GM06990 (cell line): ENCODE measurements around the gene KLF3.

Experiments
- DNase-seq: peaks from one replicate; pipeline ENCODE4 v3.0.0-alpha.2; 2011; ENCODE audit not compliant: insufficient read length; ENCODE audit errors: extremely low read depth
- H3K27me3 ChIP-seq: replicated peaks from 2 replicates; pipeline ENCODE4 v1.6.0; 2011; ENCODE audit warnings: low read length; ENCODE audit not compliant: control insufficient read depth, insufficient read depth
- H3K36me3 ChIP-seq: 2 replicates; pipeline ENCODE4 v1.5.1; 2011; ENCODE audit warnings: low read length; ENCODE audit not compliant: control insufficient read depth, insufficient read depth
- H3K4me3 ChIP-seq: replicated peaks from 2 replicates; pipeline ENCODE4 v1.5.1; 2011; ENCODE audit warnings: low read depth, mild to moderate bottlenecking, control low read depth, low read length
- TF ChIP-seq, protein P1 (sequence below): IDR thresholded peaks from 2 replicates; pipeline ENCODE4 v1.5.1; 2011; ENCODE audit warnings: low read length, control low read depth, mild to moderate bottlenecking, inconsistent platforms; ENCODE audit not compliant: insufficient read depth, poor library complexity, severe bottlenecking

The KLF3 gene

DNA sequence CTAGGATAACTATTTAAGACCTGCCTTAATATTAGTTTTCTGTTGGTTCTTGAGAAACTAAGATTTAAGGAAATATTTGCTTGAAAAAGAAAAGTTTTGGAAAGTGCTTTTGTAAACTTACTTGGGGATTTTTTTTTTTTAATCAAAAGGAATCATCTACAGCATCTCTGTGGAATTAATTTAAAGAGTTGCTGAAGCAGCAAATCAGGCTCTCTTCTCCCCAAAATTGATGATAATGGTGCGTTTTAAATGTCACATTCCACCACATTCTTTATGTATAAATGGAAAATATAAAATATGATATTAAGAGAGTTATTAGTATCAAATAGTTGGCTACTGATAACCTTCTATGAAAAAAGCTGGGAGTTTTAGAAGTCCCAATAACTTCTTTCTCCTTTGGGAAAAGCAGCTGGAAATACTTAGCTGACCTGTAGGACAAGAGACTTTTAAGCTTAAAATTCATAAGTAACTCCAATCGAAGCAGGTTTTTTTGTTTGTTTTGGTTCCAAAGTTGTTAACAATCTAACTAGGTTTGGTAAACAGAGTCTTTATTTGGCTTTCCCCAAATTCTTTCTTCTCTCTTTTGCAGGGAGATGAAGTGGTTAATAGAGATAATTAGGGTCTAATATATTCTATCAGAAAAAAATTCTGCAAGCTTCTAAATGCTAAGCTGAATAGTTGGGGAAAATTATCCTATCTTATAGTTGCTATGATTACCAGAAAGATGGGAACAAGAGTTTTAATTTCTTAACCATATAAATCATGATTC is 4.4 kb downstream of the KLF3 start:
- TF ChIP-seq, protein P1, sequence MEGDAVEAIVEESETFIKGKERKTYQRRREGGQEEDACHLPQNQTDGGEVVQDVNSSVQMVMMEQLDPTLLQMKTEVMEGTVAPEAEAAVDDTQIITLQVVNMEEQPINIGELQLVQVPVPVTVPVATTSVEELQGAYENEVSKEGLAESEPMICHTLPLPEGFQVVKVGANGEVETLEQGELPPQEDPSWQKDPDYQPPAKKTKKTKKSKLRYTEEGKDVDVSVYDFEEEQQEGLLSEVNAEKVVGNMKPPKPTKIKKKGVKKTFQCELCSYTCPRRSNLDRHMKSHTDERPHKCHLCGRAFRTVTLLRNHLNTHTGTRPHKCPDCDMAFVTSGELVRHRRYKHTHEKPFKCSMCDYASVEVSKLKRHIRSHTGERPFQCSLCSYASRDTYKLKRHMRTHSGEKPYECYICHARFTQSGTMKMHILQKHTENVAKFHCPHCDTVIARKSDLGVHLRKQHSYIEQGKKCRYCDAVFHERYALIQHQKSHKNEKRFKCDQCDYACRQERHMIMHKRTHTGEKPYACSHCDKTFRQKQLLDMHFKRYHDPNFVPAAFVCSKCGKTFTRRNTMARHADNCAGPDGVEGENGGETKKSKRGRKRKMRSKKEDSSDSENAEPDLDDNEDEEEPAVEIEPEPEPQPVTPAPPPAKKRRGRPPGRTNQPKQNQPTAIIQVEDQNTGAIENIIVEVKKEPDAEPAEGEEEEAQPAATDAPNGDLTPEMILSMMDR: no peak
- no peak overlapping the region for H3K4me3 ChIP-seq
- DNase-seq: no peak
- peaks cover 2% of the 10 kb centered on the region; the same call in 1 of the 2 replicates for H3K27me3 ChIP-seq
- no peaks in the 10 kb centered on the region for H3K36me3 ChIP-seq

DNA sequence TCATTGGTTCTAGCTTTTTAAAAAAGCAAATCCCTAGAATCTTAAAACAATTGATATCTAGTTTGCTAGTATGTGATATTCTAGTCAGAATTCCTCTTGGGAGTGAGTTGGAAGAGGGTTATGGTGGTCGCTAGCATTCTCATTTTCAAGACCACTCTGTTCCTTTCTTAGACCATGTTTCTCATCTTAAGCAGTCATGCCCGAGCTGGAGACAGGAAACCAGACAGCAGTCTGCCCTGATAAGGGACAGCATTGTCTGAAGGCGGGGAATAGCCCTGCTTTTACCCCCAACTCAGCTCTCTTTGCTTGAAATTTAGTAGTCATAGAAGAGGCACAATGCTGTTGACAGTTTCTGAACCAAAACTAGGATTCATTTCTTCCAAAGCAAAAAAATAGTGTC is 5.2 kb downstream of the KLF3 start:
- H3K36me3 ChIP-seq: no peaks in the 10 kb centered on the region
- no peak overlapping the region for H3K4me3 ChIP-seq
- TF ChIP-seq, protein P1: no peak
- no peak for DNase-seq
- peaks cover 2% of the 10 kb centered on the region; the same call in 1 of the 2 replicates for H3K27me3 ChIP-seq

DNA sequence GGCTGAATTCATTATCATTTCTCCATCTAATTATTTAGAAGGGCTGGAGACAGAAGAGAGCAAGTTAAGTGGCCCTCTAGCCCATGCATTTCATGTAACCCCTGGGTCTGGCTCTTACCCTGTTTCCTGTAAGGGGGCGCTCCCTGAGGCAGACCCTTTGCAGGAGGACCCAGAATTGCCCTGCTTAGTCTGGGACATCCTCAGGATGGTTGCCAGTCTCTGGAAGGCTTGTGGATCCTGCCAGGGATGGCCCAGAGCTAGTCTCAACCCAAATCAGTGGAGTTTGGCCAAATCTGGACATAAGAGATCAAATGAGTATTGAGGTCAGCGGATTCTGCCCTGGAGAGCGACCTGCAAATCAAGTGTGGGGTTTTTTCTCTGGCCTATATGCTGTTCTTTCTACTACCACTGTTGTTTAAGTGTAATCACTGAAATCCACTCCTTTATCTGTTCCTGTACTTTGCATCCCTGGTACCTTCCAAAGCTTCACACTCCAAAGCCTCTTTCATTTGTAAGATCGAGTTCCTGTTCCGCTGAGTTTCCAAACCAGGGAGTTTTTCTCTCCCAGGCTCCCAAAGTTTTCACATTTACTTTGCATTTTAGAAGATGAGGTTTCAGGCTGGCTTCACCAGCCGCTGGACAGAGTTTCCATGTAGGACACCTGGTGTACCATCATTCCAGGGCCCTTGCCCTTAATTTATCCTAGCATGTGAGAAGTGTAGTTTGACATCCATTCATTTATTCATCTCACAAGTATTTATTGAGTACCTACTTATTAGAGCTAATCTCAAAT is 6.3 kb downstream of the KLF3 start:
- no peak overlapping the region for H3K4me3 ChIP-seq
- TF ChIP-seq, protein P1: no peak
- DNase-seq: no peak
- H3K36me3 ChIP-seq: no peaks in the 10 kb centered on the region
- no peaks in the 10 kb centered on the region for H3K27me3 ChIP-seq

DNA sequence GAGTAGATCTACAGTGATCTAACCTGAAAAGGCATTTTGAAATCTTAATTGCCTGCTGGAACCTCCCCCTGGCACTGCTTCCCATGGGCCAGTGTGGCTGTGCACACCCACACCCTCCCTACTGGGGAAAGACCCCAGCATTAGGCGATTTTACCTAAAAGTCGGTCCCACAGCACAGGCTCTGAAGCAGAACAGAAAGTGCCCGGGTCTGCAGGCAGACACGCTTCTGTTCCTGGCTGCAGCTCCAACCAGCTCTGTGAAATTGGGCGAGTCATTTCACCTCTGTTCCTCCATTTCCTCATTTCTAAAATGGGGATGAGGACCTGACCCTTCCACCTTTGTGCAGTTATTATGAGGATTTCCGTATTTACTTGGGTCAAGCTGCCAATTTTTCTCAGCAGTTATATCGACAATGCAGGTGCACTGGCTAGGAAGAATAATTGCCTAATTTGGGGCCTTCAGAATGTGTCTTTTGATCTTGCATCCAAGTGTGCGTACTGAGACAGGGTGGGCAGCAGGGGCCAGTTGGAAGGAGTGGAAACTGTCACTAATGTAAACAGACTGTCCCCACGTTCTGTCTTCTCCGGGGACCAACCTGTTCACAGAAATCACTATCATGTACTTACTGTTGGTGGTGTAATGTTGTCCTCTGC is 7.1 kb downstream of the KLF3 start:
- DNase-seq: no peak

DNA sequence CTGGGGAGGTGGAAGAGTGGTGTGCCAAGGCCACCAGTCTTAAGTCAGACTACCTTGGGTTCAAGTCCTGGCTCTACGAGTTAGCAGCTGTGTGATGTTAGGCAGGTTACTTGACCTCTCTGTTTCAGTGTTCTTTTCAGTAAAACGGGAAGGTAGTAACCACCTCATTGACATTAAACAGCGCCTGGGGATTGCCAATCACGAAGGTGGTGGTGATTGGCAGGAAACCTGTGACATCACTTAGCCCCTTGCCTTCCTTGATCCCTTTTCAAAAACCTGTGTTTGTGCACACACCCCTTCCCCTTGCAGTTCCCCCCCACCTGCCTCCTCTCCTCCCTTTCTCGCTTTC is 7.6 kb downstream of the KLF3 start:
- Histone ChIP-seq H3K27me3 (no peaks in the 10 kb centered on the region), H3K36me3 (no peaks in the 10 kb centered on the region), H3K4me3 (no peak overlapping the region)
- TF ChIP-seq, protein P1: no peak
- DNase-seq: no peak

More for the DNA sequence above, 7.1 kb downstream of the KLF3 start:
- H3K36me3 ChIP-seq: no peaks in the 10 kb centered on the region
- no peaks in the 10 kb centered on the region for H3K27me3 ChIP-seq
- no peak overlapping the region for H3K4me3 ChIP-seq
- TF ChIP-seq, protein P1: no peak
